H1 (cell line): Measurements from ENCODE around the gene GLRX. TPM values are rescaled to one million over a fixed set of nuclear protein-coding genes. Genes with fewer than 3 reads are reported as not detected.

Experiments
- CTCF ChIA-PET: fragments of 300-600 bp; sonication (Branson Sonifier 250); formaldehyde crosslinking; loops from one replicate; lab custom pipeline; 2021; ENCODE audit not compliant: partially characterized antibody; lab: Charles Lee
- POLR2A ChIA-PET: fragments of 300-600 bp; sonication (Branson Sonifier 250); formaldehyde crosslinking; loops from one replicate; lab custom pipeline; 2021; ENCODE audit warnings: inconsistent platforms; ENCODE audit not compliant: partially characterized antibody; lab: Charles Lee
- DNase-seq, 2 experiments: peaks; one replicate each; pipeline versions ENCODE4 v3.0.0 to v3.0.0-alpha.2; 2010 to 2022; ENCODE audit warnings: low spot score in 2 of 2, low read depth in 1 of 2, mixed read lengths in 1 of 2
- FAIRE-seq: peaks from 2 replicates; lab custom pipeline; 2011; peaks lifted over from hg19 to GRCh38; lab: Jason Lieb, UNC
- H2AFZ ChIP-seq: 2 replicates; pipeline ENCODE4 v1.8.1; 2012; ENCODE audit warnings: low read length, inconsistent platforms
- H2AK5ac ChIP-seq: 2 replicates; pipeline ENCODE4 v1.6.1; 2013; ENCODE audit warnings: low read depth, low read length
- H2BK120ac ChIP-seq: replicated peaks from 2 replicates; pipeline ENCODE3; 2013; ENCODE audit warnings: low read depth, low read length, inconsistent platforms
- H2BK12ac ChIP-seq: 2 replicates; pipeline ENCODE4 v1.6.1; 2013; ENCODE audit warnings: low read depth, low read length
- H2BK15ac ChIP-seq: 2 replicates; pipeline ENCODE4 v1.6.1; 2013; ENCODE audit warnings: low read length
- H2BK20ac ChIP-seq: 2 replicates; pipeline ENCODE4 v1.6.1; 2013; ENCODE audit warnings: low read length
- H2BK5ac ChIP-seq: 2 replicates; pipeline ENCODE4 v1.6.1; 2013; ENCODE audit warnings: low read depth, low read length
- H3K14ac ChIP-seq: 2 replicates; pipeline ENCODE4 v1.6.1; 2013; ENCODE audit warnings: inconsistent platforms; ENCODE audit not compliant: insufficient read length
- H3K18ac ChIP-seq: 2 replicates; pipeline ENCODE4 v1.6.1; 2013; ENCODE audit warnings: low read length; ENCODE audit errors: extremely low read depth
- H3K23ac ChIP-seq: 2 replicates; pipeline ENCODE4 v1.6.1; 2013; ENCODE audit warnings: inconsistent platforms; ENCODE audit not compliant: insufficient read length
- H3K23me2 ChIP-seq: 2 replicates; pipeline ENCODE4 v1.6.1; 2013; ENCODE audit warnings: low read depth, low read length
- H3K27ac ChIP-seq: 2 replicates; pipeline ENCODE4 v1.6.1; 2011; ENCODE audit warnings: low read depth, low read length, inconsistent platforms
- H3K27me3 ChIP-seq, 4 experiments: replicated peaks in 1 of 4; 1 replicate in 1 of 4; 2 replicates in 3 of 4; pipeline versions ENCODE4 v1.6.1 to v1.8.1; 2011 to 2013; ENCODE audit warnings: low read length in 3 of 4, mild to moderate bottlenecking in 3 of 4, inconsistent platforms in 2 of 4, mixed read lengths in 2 of 4, moderate library complexity in 1 of 4; ENCODE audit not compliant: control insufficient read depth in 3 of 4, insufficient read depth in 3 of 4; ENCODE audit errors: extremely low read depth in 1 of 4
- H3K36me3 ChIP-seq, 4 experiments: 2 replicates each; pipeline versions ENCODE4 v1.6.1 to v1.8.1; 2011 to 2013; ENCODE audit warnings: mild to moderate bottlenecking in 4 of 4, low read length in 3 of 4, moderate library complexity in 2 of 4, control low read depth in 1 of 4, inconsistent platforms in 1 of 4; ENCODE audit not compliant: insufficient read depth in 4 of 4, control insufficient read depth in 2 of 4
- H3K4ac ChIP-seq: replicated peaks from 2 replicates; pipeline ENCODE3; 2013; ENCODE audit warnings: low read length, low read depth, mixed read lengths, inconsistent platforms; ENCODE audit not compliant: insufficient read length
- H3K4me1 ChIP-seq, 4 experiments: replicated peaks in 1 of 4; 1 replicate in 1 of 4; 2 replicates in 3 of 4; pipeline versions ENCODE4 v1.6.1 to v1.8.1; 2011 to 2013; ENCODE audit warnings: low read length in 3 of 4, inconsistent platforms in 2 of 4, mixed read lengths in 1 of 4; ENCODE audit not compliant: insufficient read depth in 4 of 4, control insufficient read depth in 3 of 4
- H3K4me2 ChIP-seq, 2 experiments: 2 replicates each; pipeline versions ENCODE4 v1.6.1 to v1.8.1; 2011 to 2013; ENCODE audit warnings: low read depth in 2 of 2, low read length in 2 of 2, control low read depth in 1 of 2, inconsistent platforms in 1 of 2, mild to moderate bottlenecking in 1 of 2; ENCODE audit not compliant: insufficient read depth in 1 of 2
- H3K4me3 ChIP-seq, 4 experiments: fragments of 200-600, 300-600 bp in 1 of 4; sonication (generic), shearing (Covaris generic), sonication (Bioruptor Twin) in 1 of 4; 2 replicates each; pipeline versions ENCODE4 v1.5.1 to v1.8.1; 2011 to 2016; ENCODE audit warnings: low read length in 4 of 4, low read depth in 3 of 4, control low read depth in 2 of 4, inconsistent platforms in 2 of 4, mild to moderate bottlenecking in 2 of 4, mixed read lengths in 1 of 4, moderate library complexity in 1 of 4; ENCODE audit not compliant: insufficient read depth in 2 of 4; ENCODE audit errors: extremely low read depth in 1 of 4
- H3K56ac ChIP-seq: replicated peaks from 2 replicates; pipeline ENCODE3; 2013; ENCODE audit warnings: low read depth, mild to moderate bottlenecking, mixed read lengths, low read length, inconsistent platforms; ENCODE audit not compliant: insufficient read length
- H3K79me1 ChIP-seq: 2 replicates; pipeline ENCODE4 v1.6.1; 2013; ENCODE audit warnings: low read depth, low read length, control low read depth
- H3K79me2 ChIP-seq, 2 experiments: 2 replicates each; pipeline versions ENCODE4 v1.6.1 to v1.8.1; 2012 to 2013; ENCODE audit warnings: low read length in 2 of 2, mild to moderate bottlenecking in 2 of 2, inconsistent platforms in 1 of 2; ENCODE audit not compliant: insufficient read depth in 2 of 2, control insufficient read depth in 1 of 2
- H3K9ac ChIP-seq, 4 experiments: replicated peaks in 1 of 4; 1 replicate in 1 of 4; 2 replicates in 3 of 4; pipeline versions ENCODE4 v1.6.1 to v1.8.1; 2011 to 2013; ENCODE audit warnings: low read depth in 3 of 4, low read length in 3 of 4, control low read depth in 2 of 4, mild to moderate bottlenecking in 2 of 4, moderate library complexity in 2 of 4, inconsistent platforms in 1 of 4; ENCODE audit errors: extremely low read depth in 1 of 4
- H3K9me3 ChIP-seq, 2 experiments: 2 replicates each; pipeline versions ENCODE4 v1.6.1 to v1.8.1; 2012 to 2013; ENCODE audit warnings: mild to moderate bottlenecking in 2 of 2, moderate library complexity in 2 of 2, control low read depth in 1 of 2, inconsistent platforms in 1 of 2, low read depth in 1 of 2, low read length in 1 of 2, mixed read lengths in 1 of 2; ENCODE audit not compliant: insufficient read depth in 2 of 2
- H4K20me1 ChIP-seq, 2 experiments: replicated peaks in 1 of 2; 2 replicates each; pipeline versions ENCODE3 to v1.8.1; 2011 to 2013; ENCODE audit warnings: inconsistent platforms in 2 of 2, low read length in 2 of 2, mild to moderate bottlenecking in 1 of 2; ENCODE audit not compliant: insufficient read depth in 2 of 2, control insufficient read depth in 1 of 2
- H4K5ac ChIP-seq: 2 replicates; pipeline ENCODE4 v1.6.1; 2013; ENCODE audit warnings: low read length, low read depth, mixed read lengths, inconsistent platforms; ENCODE audit not compliant: insufficient read length
- H4K8ac ChIP-seq: 2 replicates; pipeline ENCODE4 v1.8.0; 2013; ENCODE audit warnings: mild to moderate bottlenecking, moderate library complexity, low read length, inconsistent platforms; ENCODE audit not compliant: insufficient read depth; ENCODE audit errors: extremely low read depth
- H4K91ac ChIP-seq: replicated peaks from 2 replicates; pipeline ENCODE3; 2013; ENCODE audit warnings: low read length, mixed read lengths, inconsistent platforms; ENCODE audit not compliant: insufficient read length
- E2F6 ChIP-seq: IDR thresholded peaks from 2 replicates; pipeline ENCODE4 v1.6.1; 2012; ENCODE audit warnings: inconsistent platforms
- HDAC2 ChIP-seq, 2 experiments: fragments of 300-600 bp in 1 of 2; sonication (generic) in 1 of 2; IDR thresholded peaks; 2 replicates each; pipeline ENCODE4 v1.6.1; 2011 to 2012; ENCODE audit warnings: low read depth in 2 of 2, low read length in 2 of 2, mild to moderate bottlenecking in 2 of 2, moderate library complexity in 2 of 2, borderline replicate concordance in 1 of 2, inconsistent platforms in 1 of 2
- HDAC6 ChIP-seq: IDR thresholded peaks from one replicate; pipeline ENCODE4 v1.7.1; 2012; ENCODE audit warnings: low read depth, mild to moderate bottlenecking, inconsistent platforms, low read length, moderate library complexity
- JUND ChIP-seq: IDR thresholded peaks from 2 replicates; pipeline ENCODE4 v1.6.1; 2011; ENCODE audit warnings: mild to moderate bottlenecking, improper control_type of control experiment, low read length
- KDM5A ChIP-seq: fragments of 200-600 bp; IDR thresholded peaks from 2 replicates; pipeline ENCODE4 v1.7.1; 2012; ENCODE audit warnings: mild to moderate bottlenecking, low read length, inconsistent platforms, mixed read lengths
- MAFK ChIP-seq: IDR thresholded peaks from 2 replicates; pipeline ENCODE4 v1.6.1; 2012; ENCODE audit warnings: low read depth, mild to moderate bottlenecking, improper control_type of control experiment, low read length
- NANOG ChIP-seq: IDR thresholded peaks from 2 replicates; pipeline ENCODE4 v1.6.1; 2011; ENCODE audit warnings: low read length, low read depth, mild to moderate bottlenecking, inconsistent platforms; ENCODE audit not compliant: insufficient read depth, poor library complexity, severe bottlenecking
- RNF2 ChIP-seq: fragments of 200-900, 300-1000 bp; sonication (generic); IDR thresholded peaks from 2 replicates; pipeline ENCODE4 v1.7.1; 2016; ENCODE audit warnings: borderline replicate concordance, low read depth, mild to moderate bottlenecking, antibody characterized with exemption, low read length; ENCODE audit not compliant: poor library complexity, severe bottlenecking; ENCODE audit errors: missing control alignments
- RXRA ChIP-seq: IDR thresholded peaks from 2 replicates; pipeline ENCODE4 v1.6.1; 2011; ENCODE audit warnings: low read depth, mild to moderate bottlenecking, low read length, moderate library complexity; ENCODE audit not compliant: insufficient read depth
- SIRT6 ChIP-seq: IDR thresholded peaks from one replicate; pipeline ENCODE4 v1.7.1; 2012; ENCODE audit warnings: low read length, inconsistent platforms
- SUZ12 ChIP-seq: fragments of 200-600 bp; sonication (generic); IDR thresholded peaks from 2 replicates; pipeline ENCODE4 v1.6.1; 2012; ENCODE audit warnings: mild to moderate bottlenecking, inconsistent platforms, low read length, moderate library complexity, mixed read lengths
- ZNF274 ChIP-seq: IDR thresholded peaks from 2 replicates; pipeline ENCODE4 v1.7.0; 2012; ENCODE audit warnings: low read length, borderline replicate concordance; ENCODE audit errors: extremely low read depth
- WGBS, 2 experiments: shearing (Covaris generic) in 1 of 2; methylation state at CpG; one replicate each; pipeline versions ENCODE4 v1.1.6 to v1.1.7; 2013 to 2015; ENCODE audit warnings: low lambda C conversion rate in 2 of 2, mixed read lengths in 2 of 2, inconsistent platforms in 1 of 2, low coverage in 1 of 2, missing lambda C conversion rate in 1 of 2; ENCODE audit not compliant: insufficient replicate concordance in 2 of 2, insufficient coverage in 1 of 2, insufficient read length in 1 of 2; ENCODE audit errors: extremely low coverage in 1 of 2, missing lambda C conversion rate in 1 of 2; 5-methylcytosine and 5-hydroxymethylcytosine counted together
- polyA plus RNA-seq, 7 experiments: library from polyadenylated mRNA; depleted of rRNA in 3 of 7; stranded (reverse) in 5 of 7; unstranded in 2 of 7; fragments of >200 nt in 5 of 7; fragments of 200-250 nt in 2 of 7; gene quantifications; 1 replicate in 5 of 7; 2 replicates in 1 of 7; 4 replicates in 1 of 7; pipeline versions ENCODE4 v1.2.1 to v1.2.3, GENCODE V29; 2011 to 2013; ENCODE audit warnings: missing spikeins in 2 of 7, mixed read lengths in 2 of 7
- total RNA-seq: library from RNA; stranded (reverse); fragmentation: NEBNext Ultra II Directional; extraction: Animal tissue kit (Norgen Biotek cat#: 25700); gene quantifications from 2 replicates; pipeline ENCODE4 v1.2.1, GENCODE V29; 2021

Gene GLRX
- total and polyA plus RNA-seq, 2 of the 8 experiments (the other 6 are each of a cell fraction or from before 2014, with no cell fraction given) = 22.9 to 31.2 TPM

DNA sequence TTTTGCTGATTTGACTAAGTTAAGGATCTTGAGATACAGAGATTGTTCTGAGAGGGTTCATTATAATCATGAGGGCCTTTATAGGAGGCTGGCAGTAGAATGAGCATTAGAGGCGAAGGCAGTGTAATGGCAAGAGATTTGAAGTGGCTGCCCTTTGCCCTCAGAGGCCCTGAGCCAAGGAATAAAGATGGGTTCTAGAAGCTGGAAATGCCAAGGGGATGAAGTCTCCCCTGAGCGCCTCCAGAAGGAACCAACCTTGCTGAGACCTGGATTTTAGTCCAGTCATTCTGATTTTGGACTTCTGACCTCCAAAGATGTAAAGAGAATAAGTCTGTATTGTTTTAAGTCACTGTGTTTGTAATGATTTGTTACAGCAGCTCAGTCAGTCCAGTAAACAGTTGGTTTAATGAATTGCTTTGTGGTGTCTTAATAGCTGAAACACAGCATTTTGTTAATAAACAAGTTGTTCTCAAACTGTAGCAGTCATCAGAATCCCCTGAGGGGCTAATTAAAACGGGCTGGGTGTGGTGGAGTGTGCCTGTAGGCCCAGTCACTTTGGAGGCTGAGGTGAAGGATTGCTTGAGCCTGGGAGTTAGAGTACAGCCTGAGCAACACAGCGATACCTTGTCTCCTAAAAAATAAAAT, 23.2 kb downstream of the GLRX start:
- ChIA-PET CTCF (no interaction called here), POLR2A (interaction anchor here (1.0 kb wide), 1 partner anchor 13 kb away, joined by 5 read pairs; no protein-coding TSS in a partner anchor)
- Histone ChIP-seq H3K4me2 (no peak overlapping the region), H3K4me1 (no peaks in the 10 kb centered on the region), H2BK20ac (no peak overlapping the region), H3K36me3 (no peaks in the 10 kb centered on the region), H4K8ac (no peak overlapping the region), H3K27me3 (no peaks in the 10 kb centered on the region), H3K4ac (no peak overlapping the region), H2BK12ac (no peak overlapping the region), H2AK5ac (no peak overlapping the region), H3K9ac (no peak overlapping the region), H3K9me3 (no peaks in the 10 kb centered on the region), H3K4me3 (no peak overlapping the region), H4K91ac (no peak overlapping the region), H4K20me1 (no peaks in the 10 kb centered on the region), H2BK5ac (no peak overlapping the region), H3K27ac (no peak overlapping the region), H3K14ac (no peak overlapping the region), H3K23me2 (no peaks in the 10 kb centered on the region), H3K79me1 (no peaks in the 10 kb centered on the region), H3K79me2 (no peaks in the 10 kb centered on the region), H2BK15ac (no peak overlapping the region), H3K18ac (no peak overlapping the region), H4K5ac (no peak overlapping the region), H2AFZ (no peak overlapping the region), H3K56ac (no peak overlapping the region), H3K23ac (no peak overlapping the region), H2BK120ac (no peak overlapping the region)
- 90% methylated on average over 4 of the region's 4 CpGs; no CpG with 5 or more reads in 1 of the 2 experiments for WGBS, 2 experiments
- FAIRE-seq (no peak), DNase-seq (no peak)
- TF ChIP-seq E2F6 (no peak), NANOG (no peak), MAFK (no peak), HDAC2 (IDR thresholded peaks at IDR 0.05; ENCODE audit: borderline replicate concordance in 1 of 2, low read depth in 2 of 2, low read length in 2 of 2) (no peak), JUND (no peak), SUZ12 (no peak), HDAC6 (no peak), RXRA (no peak), SIRT6 (no peak), RNF2 (no peak), ZNF274 (no peak), KDM5A (no peak)
